ENCODE measurements around the gene CSMD2.

Gene CSMD2

GRCh38 chr1:33973799-33974545 lies 191.1 kb downstream of the CSMD2 start:
- 65% methylated on average over 8 of the region's 8 CpGs for WGBS
- no peak overlapping the region for H3K4me3 ChIP-seq (ENCODE audit: insufficient read depth in 1 of 2, low read depth in 1 of 2, low read length in 2 of 2)
- no peak overlapping the region for H3K14ac ChIP-seq (ENCODE audit: low read length in 2 of 2)
- H3K27ac ChIP-seq (ENCODE audit: low read length, poor library complexity, severe bottlenecking) = no peak overlapping the region
- H2BK12ac ChIP-seq (ENCODE audit: low read length in 2 of 2) = no peak overlapping the region
- no peak overlapping the region for H2BK5ac ChIP-seq (ENCODE audit: low read depth, low read length, poor library complexity, severe bottlenecking)
- no peak overlapping the region for H3K23ac ChIP-seq (ENCODE audit: low read length in 2 of 2)
- no peak overlapping the region for H3K4me2 ChIP-seq (ENCODE audit: low read length, poor library complexity, severe bottlenecking)
- H3K18ac ChIP-seq (ENCODE audit: low read depth in 1 of 2, low read length in 2 of 2) = no peak overlapping the region
- no peaks in the 10 kb centered on the region for H3K4me1 ChIP-seq (ENCODE audit: control insufficient read depth, insufficient read depth, low read depth, low read length)
- no peaks in the 10 kb centered on the region for H3K79me1 ChIP-seq (replicated peaks; ENCODE audit: low read length, poor library complexity, severe bottlenecking)
- H3K9ac ChIP-seq (ENCODE audit: low read length) = no peak overlapping the region
- no peaks in the 10 kb centered on the region for H3K36me3 ChIP-seq (ENCODE audit: control insufficient read depth in 1 of 2, insufficient read depth in 2 of 2, low read depth in 1 of 2, low read length in 2 of 2)
- H3K4ac ChIP-seq (ENCODE audit: low read depth in 1 of 2, low read length in 2 of 2) = no peak overlapping the region
- H2BK15ac ChIP-seq (ENCODE audit: low read depth, poor library complexity, severe bottlenecking) = no peak overlapping the region
- no peaks in the 10 kb centered on the region for H3K27me3 ChIP-seq (ENCODE audit: control insufficient read depth in 1 of 2, insufficient read depth in 1 of 2, low read length in 2 of 2)
- no peak overlapping the region for H2BK120ac ChIP-seq (ENCODE audit: low read depth, low read length)
- H4K91ac ChIP-seq (ENCODE audit: low read length) = no peak overlapping the region
- no peak for DNase-seq
- no peak overlapping the region for H4K8ac ChIP-seq (ENCODE audit: low read length)
- H2AFZ ChIP-seq (ENCODE audit: low read depth, low read length) = no peak overlapping the region
- H3K9me3 ChIP-seq (ENCODE audit: control insufficient read depth, low read length) = no peaks in the 10 kb centered on the region
- H2AK5ac ChIP-seq (ENCODE audit: low read length, severe bottlenecking) = no peak overlapping the region

GRCh38 chr1:33972676-33973395 lies 192.2 kb downstream of the CSMD2 start:
- H2BK120ac ChIP-seq (ENCODE audit: low read depth, low read length) = no peak overlapping the region
- no peak overlapping the region for H2AK5ac ChIP-seq (ENCODE audit: low read length, severe bottlenecking)
- no peak overlapping the region for H2BK15ac ChIP-seq (ENCODE audit: low read depth, poor library complexity, severe bottlenecking)
- H4K91ac ChIP-seq (ENCODE audit: low read length) = no peak overlapping the region
- H2BK12ac ChIP-seq (ENCODE audit: low read length in 2 of 2) = no peak overlapping the region
- no peak overlapping the region for H2BK5ac ChIP-seq (ENCODE audit: low read depth, low read length, poor library complexity, severe bottlenecking)
- no peak overlapping the region for H3K14ac ChIP-seq (ENCODE audit: low read length in 2 of 2)
- H3K18ac ChIP-seq (ENCODE audit: low read depth in 1 of 2, low read length in 2 of 2) = no peak overlapping the region
- no peaks in the 10 kb centered on the region for H3K4me1 ChIP-seq (ENCODE audit: control insufficient read depth, insufficient read depth, low read depth, low read length)
- no peak overlapping the region for H3K23ac ChIP-seq (ENCODE audit: low read length in 2 of 2)
- H3K4me2 ChIP-seq (ENCODE audit: low read length, poor library complexity, severe bottlenecking) = no peak overlapping the region
- H3K27me3 ChIP-seq (ENCODE audit: control insufficient read depth in 1 of 2, insufficient read depth in 1 of 2, low read length in 2 of 2) = no peaks in the 10 kb centered on the region
- no peaks in the 10 kb centered on the region for H3K9me3 ChIP-seq (ENCODE audit: control insufficient read depth, low read length)
- no peak overlapping the region for H3K4ac ChIP-seq (ENCODE audit: low read depth in 1 of 2, low read length in 2 of 2)
- no peak overlapping the region for H3K4me3 ChIP-seq (ENCODE audit: insufficient read depth in 1 of 2, low read depth in 1 of 2, low read length in 2 of 2)
- no peak overlapping the region for H3K27ac ChIP-seq (ENCODE audit: low read length, poor library complexity, severe bottlenecking)
- no peak overlapping the region for H4K8ac ChIP-seq (ENCODE audit: low read length)
- H3K79me1 ChIP-seq (replicated peaks; ENCODE audit: low read length, poor library complexity, severe bottlenecking) = no peaks in the 10 kb centered on the region
- H2AFZ ChIP-seq (ENCODE audit: low read depth, low read length) = no peak overlapping the region
- peak overlapping the region; percentile 46 for H3K9ac ChIP-seq (ENCODE audit: low read length)
- H3K36me3 ChIP-seq (ENCODE audit: control insufficient read depth in 1 of 2, insufficient read depth in 2 of 2, low read depth in 1 of 2, low read length in 2 of 2) = no peaks in the 10 kb centered on the region
- DNase-seq = no peak
- 64% methylated on average over 9 of the region's 10 CpGs for WGBS

GRCh38 chr1:33971913-33972312 lies 193.1 kb downstream of the CSMD2 start:
- H3K23ac ChIP-seq (ENCODE audit: low read length in 2 of 2) = no peak overlapping the region
- H4K91ac ChIP-seq (ENCODE audit: low read length) = no peak overlapping the region
- H3K4ac ChIP-seq (ENCODE audit: low read depth in 1 of 2, low read length in 2 of 2) = no peak overlapping the region
- H3K4me2 ChIP-seq (ENCODE audit: low read length, poor library complexity, severe bottlenecking) = no peak overlapping the region
- H3K4me1 ChIP-seq (ENCODE audit: control insufficient read depth, insufficient read depth, low read depth, low read length) = no peaks in the 10 kb centered on the region
- WGBS = 82% methylated on average over 6 of the region's 7 CpGs
- H3K18ac ChIP-seq (ENCODE audit: low read depth in 1 of 2, low read length in 2 of 2) = no peak overlapping the region
- H3K14ac ChIP-seq (ENCODE audit: low read length in 2 of 2) = no peak overlapping the region
- no peak overlapping the region for H4K8ac ChIP-seq (ENCODE audit: low read length)
- H3K27ac ChIP-seq (ENCODE audit: low read length, poor library complexity, severe bottlenecking) = no peak overlapping the region
- H2BK5ac ChIP-seq (ENCODE audit: low read depth, low read length, poor library complexity, severe bottlenecking) = no peak overlapping the region
- no peaks in the 10 kb centered on the region for H3K36me3 ChIP-seq (ENCODE audit: control insufficient read depth in 1 of 2, insufficient read depth in 2 of 2, low read depth in 1 of 2, low read length in 2 of 2)
- no peaks in the 10 kb centered on the region for H3K9me3 ChIP-seq (ENCODE audit: control insufficient read depth, low read length)
- H3K9ac ChIP-seq (ENCODE audit: low read length) = peak overlapping the region; percentile 46
- no peaks in the 10 kb centered on the region for H3K79me1 ChIP-seq (replicated peaks; ENCODE audit: low read length, poor library complexity, severe bottlenecking)
- H2AFZ ChIP-seq (ENCODE audit: low read depth, low read length) = no peak overlapping the region
- no peak overlapping the region for H2AK5ac ChIP-seq (ENCODE audit: low read length, severe bottlenecking)
- H2BK12ac ChIP-seq (ENCODE audit: low read length in 2 of 2) = no peak overlapping the region
- no peak for DNase-seq
- H3K27me3 ChIP-seq (ENCODE audit: control insufficient read depth in 1 of 2, insufficient read depth in 1 of 2, low read length in 2 of 2) = no peaks in the 10 kb centered on the region
- no peak overlapping the region for H2BK15ac ChIP-seq (ENCODE audit: low read depth, poor library complexity, severe bottlenecking)
- H3K4me3 ChIP-seq (ENCODE audit: insufficient read depth in 1 of 2, low read depth in 1 of 2, low read length in 2 of 2) = no peak overlapping the region
- H2BK120ac ChIP-seq (ENCODE audit: low read depth, low read length) = no peak overlapping the region

GRCh38 chr1:33971018-33971710 lies 193.9 kb downstream of the CSMD2 start:
- no peak overlapping the region for H2BK12ac ChIP-seq (ENCODE audit: low read length in 2 of 2)
- 74% methylated on average over 16 of the region's 17 CpGs for WGBS
- no peak for DNase-seq
- no peaks in the 10 kb centered on the region for H3K27me3 ChIP-seq (ENCODE audit: control insufficient read depth in 1 of 2, insufficient read depth in 1 of 2, low read length in 2 of 2)
- no peak overlapping the region for H4K8ac ChIP-seq (ENCODE audit: low read length)
- no peak overlapping the region for H3K4me2 ChIP-seq (ENCODE audit: low read length, poor library complexity, severe bottlenecking)
- H3K14ac ChIP-seq (ENCODE audit: low read length in 2 of 2) = no peak overlapping the region
- H3K23ac ChIP-seq (ENCODE audit: low read length in 2 of 2) = no peak overlapping the region
- H3K9me3 ChIP-seq (ENCODE audit: control insufficient read depth, low read length) = no peaks in the 10 kb centered on the region
- no peak overlapping the region for H3K4ac ChIP-seq (ENCODE audit: low read depth in 1 of 2, low read length in 2 of 2)
- no peak overlapping the region for H2BK15ac ChIP-seq (ENCODE audit: low read depth, poor library complexity, severe bottlenecking)
- H3K9ac ChIP-seq (ENCODE audit: low read length) = peak overlapping the region; percentile 46
- no peak overlapping the region for H2AK5ac ChIP-seq (ENCODE audit: low read length, severe bottlenecking)
- no peaks in the 10 kb centered on the region for H3K79me1 ChIP-seq (replicated peaks; ENCODE audit: low read length, poor library complexity, severe bottlenecking)
- H3K4me3 ChIP-seq (ENCODE audit: insufficient read depth in 1 of 2, low read depth in 1 of 2, low read length in 2 of 2) = no peak overlapping the region
- no peak overlapping the region for H2BK120ac ChIP-seq (ENCODE audit: low read depth, low read length)
- no peak overlapping the region for H2BK5ac ChIP-seq (ENCODE audit: low read depth, low read length, poor library complexity, severe bottlenecking)
- H4K91ac ChIP-seq (ENCODE audit: low read length) = no peak overlapping the region
- H3K18ac ChIP-seq (ENCODE audit: low read depth in 1 of 2, low read length in 2 of 2) = no peak overlapping the region
- no peak overlapping the region for H3K27ac ChIP-seq (ENCODE audit: low read length, poor library complexity, severe bottlenecking)
- no peak overlapping the region for H2AFZ ChIP-seq (ENCODE audit: low read depth, low read length)
- no peaks in the 10 kb centered on the region for H3K4me1 ChIP-seq (ENCODE audit: control insufficient read depth, insufficient read depth, low read depth, low read length)
- H3K36me3 ChIP-seq (ENCODE audit: control insufficient read depth in 1 of 2, insufficient read depth in 2 of 2, low read depth in 1 of 2, low read length in 2 of 2) = no peaks in the 10 kb centered on the region
